ENCODE measurements around the gene SIRT4.

Gene SIRT4

GRCh38 chr12:120342175-120343038 lies 40.3 kb downstream of the SIRT4 start:
- no peak for TF ChIP-seq CTCF (IDR thresholded peaks at IDR 0.05)
- Histone ChIP-seq H3K27ac (no peak overlapping the region), H2AFZ (no peak overlapping the region), H3K27me3 (ENCODE audit: control insufficient read depth, insufficient read depth, low read length) (no peaks in the 10 kb centered on the region), H3K79me2 (no peaks in the 10 kb centered on the region), H3K4me2 (ENCODE audit: low read length) (no peak overlapping the region), H3K4me1 (no peaks in the 10 kb centered on the region), H3K9me3 (ENCODE audit: control insufficient read depth, low read length) (no peaks in the 10 kb centered on the region), H3K36me3 (ENCODE audit: control insufficient read depth, insufficient read depth, low read length) (no peaks in the 10 kb centered on the region), H3K4me3 (ENCODE audit: low read depth, low read length) (no peak overlapping the region), H3K9ac (no peak overlapping the region)

- H3K36me3 ChIP-seq (ENCODE audit: control insufficient read depth, insufficient read depth, low read length) = no peaks in the 10 kb centered on the region
- H3K27ac ChIP-seq = no peak overlapping the region
- H3K79me2 ChIP-seq = no peaks in the 10 kb centered on the region
- TF ChIP-seq CTCF (IDR thresholded peaks at IDR 0.05) = no peak
- H3K4me1 ChIP-seq = no peaks in the 10 kb centered on the region
- no peak overlapping the region for H3K4me2 ChIP-seq (ENCODE audit: low read length)
- no peak overlapping the region for H3K9ac ChIP-seq
- H2AFZ ChIP-seq = no peak overlapping the region
- H3K9me3 ChIP-seq (ENCODE audit: control insufficient read depth, low read length) = no peaks in the 10 kb centered on the region
- no peaks in the 10 kb centered on the region for H3K27me3 ChIP-seq (ENCODE audit: control insufficient read depth, insufficient read depth, low read length)
- H3K4me3 ChIP-seq (ENCODE audit: low read depth, low read length) = no peak overlapping the region
Observed at GRCh38 chr12:120343039-120343537, 41.0 kb downstream of the SIRT4 start.

GRCh38 chr12:120343692-120344091 lies 41.6 kb downstream of the SIRT4 start:
- no peak for TF ChIP-seq CTCF (IDR thresholded peaks at IDR 0.05)
- H3K27ac ChIP-seq = no peak overlapping the region
- no peaks in the 10 kb centered on the region for H3K4me1 ChIP-seq
- no peaks in the 10 kb centered on the region for H3K27me3 ChIP-seq (ENCODE audit: control insufficient read depth, insufficient read depth, low read length)
- no peak overlapping the region for H2AFZ ChIP-seq
- no peaks in the 10 kb centered on the region for H3K79me2 ChIP-seq
- no peaks in the 10 kb centered on the region for H3K36me3 ChIP-seq (ENCODE audit: control insufficient read depth, insufficient read depth, low read length)
- H3K4me3 ChIP-seq (ENCODE audit: low read depth, low read length) = no peak overlapping the region
- no peak overlapping the region for H3K9ac ChIP-seq
- H3K9me3 ChIP-seq (ENCODE audit: control insufficient read depth, low read length) = no peaks in the 10 kb centered on the region
- no peak overlapping the region for H3K4me2 ChIP-seq (ENCODE audit: low read length)

- H2AFZ ChIP-seq = no peak overlapping the region
Observed at GRCh38 chr12:120346031-120346430, 43.9 kb downstream of the SIRT4 start.

More at GRCh38 chr12:120346031-120346430, 43.9 kb downstream of the SIRT4 start:
- Histone ChIP-seq H3K9ac (no peak overlapping the region), H3K36me3 (ENCODE audit: control insufficient read depth, insufficient read depth, low read length) (no peaks in the 10 kb centered on the region), H3K4me3 (ENCODE audit: low read depth, low read length) (no peak overlapping the region), H3K4me2 (ENCODE audit: low read length) (no peak overlapping the region), H3K79me2 (no peaks in the 10 kb centered on the region), H3K27me3 (ENCODE audit: control insufficient read depth, insufficient read depth, low read length) (no peaks in the 10 kb centered on the region), H3K27ac (no peak overlapping the region), H3K9me3 (ENCODE audit: control insufficient read depth, low read length) (no peaks in the 10 kb centered on the region), H3K4me1 (no peaks in the 10 kb centered on the region)
- no peak for TF ChIP-seq CTCF (IDR thresholded peaks at IDR 0.05)
